ENCODE measurements around the gene RNPC3.

DNA sequence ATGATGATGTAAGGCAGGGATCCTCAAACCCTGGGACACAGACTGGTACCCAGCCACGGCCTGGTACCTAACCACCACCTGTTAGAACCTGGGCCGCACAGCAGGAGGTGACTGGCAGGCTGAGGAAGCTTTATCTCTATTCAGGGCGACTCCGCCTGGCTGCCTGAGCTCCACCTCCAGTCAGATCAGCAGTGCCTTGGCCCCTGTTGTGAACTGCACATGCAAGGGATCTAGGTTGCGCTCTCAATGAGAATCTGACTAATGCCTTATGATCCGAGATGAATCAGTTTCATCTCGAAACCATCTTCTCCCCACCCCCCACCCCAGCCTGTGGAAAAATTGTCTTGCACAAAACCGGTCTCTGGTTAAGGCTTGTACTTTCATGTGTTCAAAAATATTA lies 4.2 kb downstream of the RNPC3 start:
- TF ChIP-seq HDGF (IDR thresholded peaks at IDR 0.05; ENCODE audit: borderline replicate concordance) (no peak), SUZ12 (IDR thresholded peaks at IDR 0.05) (no peak), ELF4 (IDR thresholded peaks at IDR 0.05) (no peak), FOXA1 (IDR thresholded peaks at IDR 0.05) (no peak), FOXM1 (IDR thresholded peaks at IDR 0.05; ENCODE audit: borderline replicate concordance) (no peak), NFRKB (IDR thresholded peaks at IDR 0.05) (no peak), CTBP1 (IDR thresholded peaks at IDR 0.05; ENCODE audit: borderline replicate concordance) (no peak), TARDBP (IDR thresholded peaks at IDR 0.05) (no peak)
- TF ChIP-seq, protein P1, sequence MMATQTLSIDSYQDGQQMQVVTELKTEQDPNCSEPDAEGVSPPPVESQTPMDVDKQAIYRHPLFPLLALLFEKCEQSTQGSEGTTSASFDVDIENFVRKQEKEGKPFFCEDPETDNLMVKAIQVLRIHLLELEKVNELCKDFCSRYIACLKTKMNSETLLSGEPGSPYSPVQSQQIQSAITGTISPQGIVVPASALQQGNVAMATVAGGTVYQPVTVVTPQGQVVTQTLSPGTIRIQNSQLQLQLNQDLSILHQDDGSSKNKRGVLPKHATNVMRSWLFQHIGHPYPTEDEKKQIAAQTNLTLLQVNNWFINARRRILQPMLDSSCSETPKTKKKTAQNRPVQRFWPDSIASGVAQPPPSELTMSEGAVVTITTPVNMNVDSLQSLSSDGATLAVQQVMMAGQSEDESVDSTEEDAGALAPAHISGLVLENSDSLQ (IDR thresholded peaks at IDR 0.05): no peak
